Esophagus muscularis mucosa (tissue), 4 donors: Measurements from ENCODE around the gene SEC61A1.

Experiments
- CTCF ChIP-seq, 3 experiments: fragments of 200-600 bp in 2 of 3; fragments of 450-650 bp in 1 of 3; sonication (generic) in 2 of 3; IDR thresholded peaks; one replicate each; pipeline ENCODE4 v1.5.1; 2017 to 2019; ENCODE audit warnings: antibody characterized with exemption in 3 of 3, mild to moderate bottlenecking in 2 of 3, moderate library complexity in 1 of 3
- EP300 ChIP-seq: sonication (generic); formaldehyde crosslinking; IDR thresholded peaks from one replicate; pipeline ENCODE4 v1.6.1; 2017; ENCODE audit warnings: antibody characterized with exemption
- POLR2AphosphoS5 ChIP-seq, 2 donors: sonication (generic); formaldehyde crosslinking; IDR thresholded peaks; one replicate each; pipeline ENCODE4 v1.6.1; 2017; ENCODE audit warnings: antibody characterized with exemption in 2 of 2

GRCh38 chr3:128066676-128067075, 14.4 kb downstream of the SEC61A1 start:
- TF ChIP-seq CTCF (IDR thresholded peaks at IDR 0.05) (no peak), POLR2AphosphoS5 (IDR thresholded peaks at IDR 0.05) (no peak), EP300 (no peak)
